ENCODE data around the gene GLIS1. TPM values are rescaled to one million over a fixed set of nuclear protein-coding genes. Genes with fewer than 3 reads are reported as not detected.

GLIS1 gene
- total RNA-seq, 1 donor from 2014 or later: 1.6 TPM

- no peaks in the 10 kb centered on the region for H3K36me3 Mint-ChIP-seq
- H3K27me3 Mint-ChIP-seq (ENCODE audit: low read depth): peaks cover 19% of the 10 kb centered on the region
- H3K27ac Mint-ChIP-seq: peak overlapping the region; percentile 77
- TF ChIP-seq, protein P1, sequence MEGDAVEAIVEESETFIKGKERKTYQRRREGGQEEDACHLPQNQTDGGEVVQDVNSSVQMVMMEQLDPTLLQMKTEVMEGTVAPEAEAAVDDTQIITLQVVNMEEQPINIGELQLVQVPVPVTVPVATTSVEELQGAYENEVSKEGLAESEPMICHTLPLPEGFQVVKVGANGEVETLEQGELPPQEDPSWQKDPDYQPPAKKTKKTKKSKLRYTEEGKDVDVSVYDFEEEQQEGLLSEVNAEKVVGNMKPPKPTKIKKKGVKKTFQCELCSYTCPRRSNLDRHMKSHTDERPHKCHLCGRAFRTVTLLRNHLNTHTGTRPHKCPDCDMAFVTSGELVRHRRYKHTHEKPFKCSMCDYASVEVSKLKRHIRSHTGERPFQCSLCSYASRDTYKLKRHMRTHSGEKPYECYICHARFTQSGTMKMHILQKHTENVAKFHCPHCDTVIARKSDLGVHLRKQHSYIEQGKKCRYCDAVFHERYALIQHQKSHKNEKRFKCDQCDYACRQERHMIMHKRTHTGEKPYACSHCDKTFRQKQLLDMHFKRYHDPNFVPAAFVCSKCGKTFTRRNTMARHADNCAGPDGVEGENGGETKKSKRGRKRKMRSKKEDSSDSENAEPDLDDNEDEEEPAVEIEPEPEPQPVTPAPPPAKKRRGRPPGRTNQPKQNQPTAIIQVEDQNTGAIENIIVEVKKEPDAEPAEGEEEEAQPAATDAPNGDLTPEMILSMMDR (IDR thresholded peaks at IDR 0.05; ENCODE audit: unreplicated experiment): no peak
- no peak overlapping the region for H3K4me3 Mint-ChIP-seq
- H3K9me3 Mint-ChIP-seq: no peaks in the 10 kb centered on the region
- peaks cover 49% of the 10 kb centered on the region for H3K4me1 Mint-ChIP-seq
- DNase-seq (ENCODE audit: low spot score in 2 of 2, unreplicated experiment in 2 of 2): peak; percentile 18 to 34
Observed at GRCh38 chr1:53585129-53585528, 153.8 kb downstream of the GLIS1 start.

GRCh38 chr1:53584777-53585107 lies 154.2 kb downstream of the GLIS1 start:
- Mint-ChIP-seq H3K27ac (peak overlapping the region; percentile 77), H3K36me3 (no peaks in the 10 kb centered on the region), H3K27me3 (ENCODE audit: low read depth) (peaks cover 19% of the 10 kb centered on the region), H3K9me3 (no peaks in the 10 kb centered on the region), H3K4me3 (no peak overlapping the region), H3K4me1 (peaks cover 45% of the 10 kb centered on the region)
- TF ChIP-seq, protein P1 (IDR thresholded peaks at IDR 0.05; ENCODE audit: unreplicated experiment): no peak
- DNase-seq (ENCODE audit: low spot score in 2 of 2, unreplicated experiment in 2 of 2): no peak

DNA sequence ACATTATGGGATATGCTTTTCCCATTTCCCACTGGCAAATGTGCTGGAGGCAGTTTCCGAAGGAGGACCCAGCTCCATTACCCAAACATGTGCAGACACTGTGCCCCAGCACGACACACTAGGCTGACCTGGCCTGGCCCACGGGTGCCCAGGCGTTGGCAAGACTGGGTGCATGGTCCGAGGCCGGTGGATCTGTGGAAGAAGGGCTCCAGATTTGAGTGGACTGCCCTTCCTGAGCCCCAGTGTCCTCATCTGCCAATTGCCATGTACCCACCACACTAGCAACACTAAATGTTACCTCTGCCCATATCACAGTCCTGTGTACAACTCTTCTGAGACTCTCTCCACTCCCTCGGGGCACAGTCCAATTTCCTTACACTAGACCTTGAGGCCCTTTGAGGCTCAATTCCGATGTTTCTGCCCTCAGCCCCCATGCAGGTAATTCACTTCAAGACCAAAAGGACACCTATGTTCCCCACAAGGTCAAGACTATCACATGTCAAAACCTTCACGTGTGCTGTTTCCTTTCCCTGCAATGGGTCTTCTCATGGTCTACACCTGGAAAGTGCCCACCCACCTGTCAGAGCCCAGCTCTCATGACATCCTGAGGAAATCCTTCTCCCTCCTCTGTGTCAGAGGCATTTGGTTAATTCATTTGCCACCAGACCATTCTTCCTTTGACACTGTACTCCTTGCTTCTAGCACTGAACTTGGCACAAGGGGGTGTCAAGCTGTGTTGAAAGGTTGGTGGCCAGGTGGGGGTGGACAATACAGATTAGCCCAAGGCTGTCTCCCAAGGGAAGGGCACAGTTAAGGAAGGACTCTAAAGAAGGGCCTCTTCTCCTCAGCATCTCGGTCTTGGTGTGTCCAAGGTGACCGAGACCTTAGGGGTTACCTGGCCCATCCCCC lies 154.8 kb downstream of the GLIS1 start:
- DNase-seq (ENCODE audit: low spot score in 2 of 2, unreplicated experiment in 2 of 2): peak in 1 of 2 experiments; percentile 4
- no peaks in the 10 kb centered on the region for H3K36me3 Mint-ChIP-seq
- H3K4me3 Mint-ChIP-seq: no peak overlapping the region
- H3K4me1 Mint-ChIP-seq: peaks cover 44% of the 10 kb centered on the region
- peaks cover 19% of the 10 kb centered on the region for H3K27me3 Mint-ChIP-seq (ENCODE audit: low read depth)
- peak overlapping the region; percentile 60 for H3K27ac Mint-ChIP-seq
- no peaks in the 10 kb centered on the region for H3K9me3 Mint-ChIP-seq
- TF ChIP-seq, protein P1 (IDR thresholded peaks at IDR 0.05; ENCODE audit: unreplicated experiment): no peak

DNA sequence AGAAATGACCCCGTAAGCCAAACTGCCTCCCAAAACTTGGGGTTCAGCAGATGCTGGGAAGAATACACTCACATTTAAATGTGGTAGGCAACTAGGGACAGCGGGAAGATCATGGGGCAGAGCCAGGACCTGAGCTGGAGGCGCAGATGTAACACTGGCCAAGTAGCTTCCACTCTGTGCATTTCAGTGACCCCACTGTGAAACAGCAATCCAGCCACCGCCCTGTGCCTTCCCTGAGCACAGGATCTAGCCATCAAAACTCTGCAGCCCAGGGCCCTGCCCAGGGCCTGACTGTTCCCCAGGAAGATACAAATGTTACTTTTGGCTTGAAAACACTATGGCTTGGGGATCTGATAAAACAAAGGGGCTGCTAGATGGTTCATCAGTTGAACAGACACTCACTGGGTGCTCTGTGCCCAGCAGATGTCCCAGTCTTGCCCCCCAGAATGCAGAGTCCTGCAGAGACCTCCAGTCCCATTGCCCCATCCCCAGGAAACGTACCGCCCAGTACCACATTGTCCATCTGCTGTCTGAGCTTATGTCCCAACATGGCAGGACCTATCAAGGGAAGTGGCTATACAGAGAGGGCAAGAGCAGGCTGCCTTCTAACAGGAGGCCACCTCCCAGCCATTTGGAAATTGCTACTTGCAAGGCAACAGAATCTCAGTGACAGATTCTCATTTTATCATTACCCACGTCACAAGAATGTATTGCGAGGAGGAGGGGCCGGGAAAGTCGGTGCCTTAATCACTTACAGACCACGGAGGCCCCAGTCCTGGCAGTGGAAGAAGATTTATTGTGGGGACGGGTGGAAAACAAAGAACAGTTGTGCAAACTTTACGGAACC lies 155.7 kb downstream of the GLIS1 start:
- DNase-seq (ENCODE audit: low spot score in 2 of 2, unreplicated experiment in 2 of 2): peak in 1 of 2 experiments; percentile 30
- Mint-ChIP-seq H3K4me1 (peaks cover 44% of the 10 kb centered on the region), H3K9me3 (peaks cover 3% of the 10 kb centered on the region), H3K27me3 (ENCODE audit: low read depth) (peaks cover 15% of the 10 kb centered on the region), H3K27ac (peak overlapping the region; percentile 48), H3K36me3 (no peaks in the 10 kb centered on the region), H3K4me3 (no peak overlapping the region)
- TF ChIP-seq, protein P1 (IDR thresholded peaks at IDR 0.05; ENCODE audit: unreplicated experiment): no peak

GRCh38 chr1:53582211-53583020 lies 156.5 kb downstream of the GLIS1 start:
- TF ChIP-seq, protein P1 (IDR thresholded peaks at IDR 0.05; ENCODE audit: unreplicated experiment): no peak
- H3K4me3 Mint-ChIP-seq: no peak overlapping the region
- DNase-seq (ENCODE audit: low spot score in 2 of 2, unreplicated experiment in 2 of 2): peak in 1 of 2 experiments; percentile 6
- peaks cover 9% of the 10 kb centered on the region for H3K27me3 Mint-ChIP-seq (ENCODE audit: low read depth)
- peaks cover 3% of the 10 kb centered on the region for H3K9me3 Mint-ChIP-seq
- peaks cover 44% of the 10 kb centered on the region for H3K4me1 Mint-ChIP-seq
- H3K27ac Mint-ChIP-seq: peak overlapping the region; percentile 48
- no peaks in the 10 kb centered on the region for H3K36me3 Mint-ChIP-seq

Measured in mesothelial cell of epicardium (in vitro differentiated cells).